HCT116 (cell line): ENCODE measurements around the gene CRTC3.

Experiments
- CTCF ChIP-seq, 3 experiments: fragments of 200-600 bp in 1 of 3; sonication (generic) in 1 of 3; IDR thresholded peaks in 2 of 3; conservative IDR thresholded peaks in 1 of 3; 2 replicates each; pipeline ENCODE4 v1.5.1; 2012 to 2017; ENCODE audit warnings: low read depth in 2 of 3, low read length in 2 of 3, antibody characterized with exemption in 1 of 3, borderline replicate concordance in 1 of 3, control low read depth in 1 of 3, mild to moderate bottlenecking in 1 of 3, mixed read lengths in 1 of 3, mixed run types in 1 of 3, moderate library complexity in 1 of 3; ENCODE audit not compliant: insufficient read depth in 1 of 3
- EZH2 ChIP-seq: fragments of 200-600 bp; sonication (generic); IDR thresholded peaks from 2 replicates; pipeline ENCODE4 v1.6.1; 2017; ENCODE audit warnings: antibody characterized with exemption, mixed run types
- EZH2phosphoT487 ChIP-seq: fragments of 200-600 bp; IDR thresholded peaks from 2 replicates; pipeline ENCODE4 v1.6.1; 2018; ENCODE audit warnings: antibody characterized with exemption, borderline replicate concordance
- POLR2A ChIP-seq: IDR thresholded peaks from 2 replicates; pipeline ENCODE4 v1.7.0; 2011; ENCODE audit warnings: borderline replicate concordance; ENCODE audit not compliant: insufficient read depth, insufficient read length; ENCODE audit errors: extremely low read depth
- POLR2AphosphoS5 ChIP-seq: IDR thresholded peaks from 2 replicates; pipeline ENCODE4 v1.6.1; 2011; ENCODE audit warnings: mild to moderate bottlenecking, low read depth, low read length, moderate library complexity
- REST ChIP-seq: IDR thresholded peaks from 2 replicates; pipeline ENCODE4 v1.6.1; 2012; ENCODE audit warnings: low read depth
- SIN3A ChIP-seq: IDR thresholded peaks from 2 replicates; pipeline ENCODE4 v1.6.1; 2012; ENCODE audit warnings: low read depth

- TF ChIP-seq CTCF (IDR thresholded peaks at IDR 0.05 in 2 of 3, conservative IDR thresholded peaks at IDR 0.05 in 1 of 3; ENCODE audit: borderline replicate concordance in 1 of 3, insufficient read depth in 1 of 3, low read depth in 2 of 3, low read length in 2 of 3) (no peak), EZH2phosphoT487 (no peak), POLR2A (no peak), REST (no peak), SIN3A (no peak), POLR2AphosphoS5 (no peak), EZH2 (no peak)
Measured at GRCh38 chr15:90512276-90512675, 17.4 kb upstream of the CRTC3 start.
